ENCODE results near the gene ZCCHC10. TPM values are rescaled to one million over a fixed set of nuclear protein-coding genes. Genes with fewer than 3 reads are reported as not detected.

ZCCHC10 gene
- total and polyA plus RNA-seq, 9 of the 15 experiments (the other 6 are each of a cell fraction or from before 2014, with no cell fraction given) = 11.9 to 146 (median 51.8) TPM

DNA sequence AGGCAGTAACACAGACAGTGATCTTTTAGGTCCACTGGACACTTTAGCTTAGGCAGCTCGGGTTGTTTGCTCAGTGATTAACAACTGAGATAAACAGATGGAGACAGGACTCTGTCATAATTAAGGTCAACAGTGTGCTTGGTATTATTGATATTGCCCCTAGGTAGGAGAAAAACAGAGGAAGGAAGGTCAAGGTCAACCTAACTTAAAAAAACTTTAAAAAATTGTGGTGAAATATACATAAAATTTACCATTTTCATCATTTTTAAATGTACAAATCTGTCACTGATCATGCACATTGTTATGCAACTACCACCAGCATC lies 23.3 kb upstream of the ZCCHC10 start (continued):
- 0 out of 2 replicates have a peak, but pooled peaks have one; percentile 31 for TF ChIP-seq ARID3A (IDR thresholded peaks at IDR 0.05; ENCODE audit: borderline replicate concordance, low read depth, low read length)
- TF ChIP-seq GATA2 (CRISPR knock-in tag; IDR thresholded peaks at IDR 0.05) = peak; percentile 38; the same call in 1 of the 2 replicates
- TF ChIP-seq TBL1XR1 (IDR thresholded peaks at IDR 0.05; ENCODE audit: low read length in 2 of 2) = peak in 1 of 2 experiments; percentile 62; a peak in 1 of 4 replicates
- TF ChIP-seq SMARCC2 (IDR thresholded peaks at IDR 0.05; ENCODE audit: low read depth) = peak; percentile 70
- no peak for TF ChIP-seq HNRNPK (IDR thresholded peaks at IDR 0.05; ENCODE audit: low read depth, low read length, poor library complexity, severe bottlenecking)
- 0 out of 4 replicates have a peak, but pooled peaks of 1 of the 2 experiments have one; percentile 22 for TF ChIP-seq TRIM24 (IDR thresholded peaks at IDR 0.05)
- no peak for TF ChIP-seq ZNF668 (CRISPR knock-in tag; IDR thresholded peaks at IDR 0.05)
- no peak for TF ChIP-seq STAT5A (IDR thresholded peaks at IDR 0.05; ENCODE audit: borderline replicate concordance, low read length)
- peak; percentile 31; the same call in 1 of the 2 replicates for TF ChIP-seq FOSL1 (tag; conservative IDR thresholded peaks at IDR 0.05)
- TF ChIP-seq, protein P1, sequence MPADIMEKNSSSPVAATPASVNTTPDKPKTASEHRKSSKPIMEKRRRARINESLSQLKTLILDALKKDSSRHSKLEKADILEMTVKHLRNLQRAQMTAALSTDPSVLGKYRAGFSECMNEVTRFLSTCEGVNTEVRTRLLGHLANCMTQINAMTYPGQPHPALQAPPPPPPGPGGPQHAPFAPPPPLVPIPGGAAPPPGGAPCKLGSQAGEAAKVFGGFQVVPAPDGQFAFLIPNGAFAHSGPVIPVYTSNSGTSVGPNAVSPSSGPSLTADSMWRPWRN (IDR thresholded peaks at IDR 0.05; ENCODE audit: low read depth) = peak; percentile 68; the same call in 1 of the 2 replicates
- no peak for TF ChIP-seq BMI1 (IDR thresholded peaks at IDR 0.05; ENCODE audit: low read length)
- no peak for TF ChIP-seq PBX2 (CRISPR knock-in tag; IDR thresholded peaks at IDR 0.05; ENCODE audit: low read depth)
- TF ChIP-seq PBX2 (tag; conservative IDR thresholded peaks at IDR 0.05; ENCODE audit: low read depth) = peak; percentile 70; the same call in 1 of the 2 replicates
- TF ChIP-seq AFF1 (IDR thresholded peaks at IDR 0.05; ENCODE audit: low read depth in 1 of 2, partially characterized antibody in 2 of 2) = peak in 1 of 2 experiments; percentile 14
- peak; percentile 58 for TF ChIP-seq CBFA2T3 (IDR thresholded peaks at IDR 0.05)
- TF ChIP-seq NBN (IDR thresholded peaks at IDR 0.05; ENCODE audit: low read depth) = no peak
- TF ChIP-seq HDGF (IDR thresholded peaks at IDR 0.05) = no peak
- peak; percentile 81 for TF ChIP-seq CEBPB (tag; IDR thresholded peaks at IDR 0.05)
- peak; percentile 87; the same call in 1 of the 2 replicates for TF ChIP-seq SMARCE1 (IDR thresholded peaks at IDR 0.05)
- TF ChIP-seq ILK (tag; IDR thresholded peaks at IDR 0.05; ENCODE audit: borderline replicate concordance, low read depth) = no peak
- peak; percentile 94 for TF ChIP-seq FOXA1 (IDR thresholded peaks at IDR 0.05; ENCODE audit: borderline replicate concordance)
- peak; percentile 81 for TF ChIP-seq DPF2 (IDR thresholded peaks at IDR 0.05)
